CD14-positive monocyte (primary cell): ENCODE data around the gene DOK5. TPM values are rescaled to one million over a fixed set of nuclear protein-coding genes. Genes with fewer than 3 reads are reported as not detected.
A peak's percentile ranks its signal among the peaks of the same experiment; 100 is the strongest.

Experiments used
- DNase-seq, 3 donors: peaks; one replicate each; pipeline ENCODE4 v3.0.0-alpha.2; 2011 to 2022
- H2AFZ ChIP-seq: 2 replicates; pipeline ENCODE4 v1.6.0; 2012; ENCODE audit warnings: mild to moderate bottlenecking, low read depth, low read length, inconsistent platforms; ENCODE audit not compliant: insufficient read depth, poor library complexity, severe bottlenecking
- H3K27ac ChIP-seq, 2 donors: 1 replicate in 1 of 2; 2 replicates in 1 of 2; pipeline ENCODE4 v1.5.1; 2012 to 2013; ENCODE audit warnings: low read length in 2 of 2, control low read depth in 1 of 2, inconsistent platforms in 1 of 2, low read depth in 1 of 2, mild to moderate bottlenecking in 1 of 2
- H3K27me3 ChIP-seq, 2 donors: one replicate each; pipeline versions ENCODE4 v1.6.0 to v1.6.1; 2011 to 2013; ENCODE audit warnings: low read length in 2 of 2; ENCODE audit not compliant: control insufficient read depth in 2 of 2, insufficient read depth in 2 of 2
- H3K36me3 ChIP-seq, 2 donors: replicated peaks in 1 of 2; 1 replicate in 1 of 2; 2 replicates in 1 of 2; pipeline versions ENCODE4 v1.5.1 to v1.6.1; 2012 to 2013; ENCODE audit warnings: low read length in 2 of 2, control low read depth in 1 of 2, inconsistent platforms in 1 of 2, mild to moderate bottlenecking in 1 of 2; ENCODE audit not compliant: insufficient read depth in 2 of 2, control insufficient read depth in 1 of 2
- H3K4me1 ChIP-seq, 2 donors: 1 replicate in 1 of 2; 2 replicates in 1 of 2; pipeline versions ENCODE4 v1.5.1 to v1.6.1; 2012 to 2013; ENCODE audit warnings: low read length in 2 of 2, control low read depth in 1 of 2, inconsistent platforms in 1 of 2, mild to moderate bottlenecking in 1 of 2, moderate library complexity in 1 of 2; ENCODE audit not compliant: insufficient read depth in 2 of 2, control insufficient read depth in 1 of 2
- H3K4me2 ChIP-seq: replicated peaks from 2 replicates; pipeline ENCODE3; 2012; ENCODE audit warnings: low read length, moderate library complexity, mild to moderate bottlenecking; ENCODE audit not compliant: poor library complexity, severe bottlenecking; ENCODE audit errors: extremely low read depth
- H3K4me3 ChIP-seq, 3 experiments: fragments of 200-600 bp in 1 of 3; sonication (generic) in 1 of 3; replicated peaks in 1 of 3; 1 replicate in 2 of 3; 2 replicates in 1 of 3; pipeline ENCODE4 v1.5.1; 2011 to 2013; ENCODE audit warnings: low read length in 3 of 3, mild to moderate bottlenecking in 3 of 3, control low read depth in 2 of 3, low read depth in 2 of 3, inconsistent platforms in 1 of 3, moderate library complexity in 1 of 3
- H3K79me2 ChIP-seq: 2 replicates; pipeline ENCODE4 v1.6.0; 2012; ENCODE audit warnings: mild to moderate bottlenecking, control low read depth, inconsistent platforms, low read length, moderate library complexity; ENCODE audit not compliant: insufficient read depth
- H3K9ac ChIP-seq: 2 replicates; pipeline ENCODE4 v1.6.0; 2017; ENCODE audit warnings: low read length, mild to moderate bottlenecking; ENCODE audit not compliant: insufficient read depth, poor library complexity, severe bottlenecking
- H3K9me3 ChIP-seq, 2 donors: replicated peaks in 1 of 2; 1 replicate in 1 of 2; 2 replicates in 1 of 2; pipeline versions ENCODE4 v1.5.1 to v1.6.1; 2012 to 2013; ENCODE audit warnings: low read length in 2 of 2, control low read depth in 1 of 2; ENCODE audit not compliant: control insufficient read depth in 1 of 2, insufficient read depth in 1 of 2
- H4K20me1 ChIP-seq: 2 replicates; pipeline ENCODE4 v1.6.0; 2012; ENCODE audit warnings: mild to moderate bottlenecking, low read length, control low read depth, moderate library complexity; ENCODE audit not compliant: insufficient read depth
- H3K27ac Mint-ChIP-seq, 7 donors: one replicate each; pipeline ENCODE4 v1.8.0; 2020; ENCODE audit warnings: mild to moderate bottlenecking in 7 of 7, mixed read lengths in 7 of 7, moderate library complexity in 6 of 7, inconsistent platforms in 2 of 7
- H3K27me3 Mint-ChIP-seq, 3 donors: one replicate each; pipeline ENCODE4 v1.8.0; 2021 to 2022; ENCODE audit warnings: low read depth in 3 of 3, mild to moderate bottlenecking in 3 of 3, mixed read lengths in 3 of 3, moderate library complexity in 3 of 3, inconsistent platforms in 1 of 3
- H3K36me3 Mint-ChIP-seq, 2 donors: one replicate each; pipeline ENCODE4 v1.8.0; 2020; ENCODE audit warnings: mixed read lengths in 2 of 2, inconsistent platforms in 1 of 2, mild to moderate bottlenecking in 1 of 2
- H3K4me1 Mint-ChIP-seq: one replicate; pipeline ENCODE4 v1.8.0; 2020; ENCODE audit warnings: mild to moderate bottlenecking, mixed read lengths
- H3K4me3 Mint-ChIP-seq, 2 donors: one replicate each; pipeline ENCODE4 v1.8.0; 2020; ENCODE audit warnings: mild to moderate bottlenecking in 2 of 2, mixed read lengths in 2 of 2, moderate library complexity in 1 of 2
- H3K9me3 Mint-ChIP-seq, 7 donors: one replicate each; pipeline ENCODE4 v1.8.0; 2020 to 2022; ENCODE audit warnings: mixed read lengths in 7 of 7, mild to moderate bottlenecking in 6 of 7, moderate library complexity in 6 of 7, inconsistent platforms in 2 of 7
- WGBS: methylation state at CpG from one replicate; pipeline ENCODE4 v1.1.5; 2013; ENCODE audit warnings: missing lambda C conversion rate; ENCODE audit not compliant: insufficient coverage; 5-methylcytosine and 5-hydroxymethylcytosine counted together
- intact Hi-C, 2 donors: fragments of 100-400 bp; cut with micrococcal nuclease; formaldehyde crosslinking; loops; one replicate each; pipeline versions ENCODE4 v1.15.0 to v1.15.1; 2023
- polyA plus RNA-seq, 3 donors: library from polyadenylated mRNA; depleted of rRNA in 1 of 3; unstranded in 2 of 3; stranded (reverse) in 1 of 3; fragments of 300-500 nt in 2 of 3; fragments of >200 nt in 1 of 3; fragmentation: Illumina TruSeq in 2 of 3; gene quantifications; 1 replicate in 2 of 3; 2 replicates in 1 of 3; pipeline ENCODE4 v1.2.3, GENCODE V29; 2012 to 2021
- TF ChIP-seq, protein P1 (sequence below): fragments of 200-600 bp; IDR thresholded peaks from one replicate; pipeline ENCODE4 v1.8.0; 2022; ENCODE audit warnings: antibody characterized with exemption, mild to moderate bottlenecking

DOK5 gene
- polyA plus RNA-seq, 3 donors = not detected

DNA sequence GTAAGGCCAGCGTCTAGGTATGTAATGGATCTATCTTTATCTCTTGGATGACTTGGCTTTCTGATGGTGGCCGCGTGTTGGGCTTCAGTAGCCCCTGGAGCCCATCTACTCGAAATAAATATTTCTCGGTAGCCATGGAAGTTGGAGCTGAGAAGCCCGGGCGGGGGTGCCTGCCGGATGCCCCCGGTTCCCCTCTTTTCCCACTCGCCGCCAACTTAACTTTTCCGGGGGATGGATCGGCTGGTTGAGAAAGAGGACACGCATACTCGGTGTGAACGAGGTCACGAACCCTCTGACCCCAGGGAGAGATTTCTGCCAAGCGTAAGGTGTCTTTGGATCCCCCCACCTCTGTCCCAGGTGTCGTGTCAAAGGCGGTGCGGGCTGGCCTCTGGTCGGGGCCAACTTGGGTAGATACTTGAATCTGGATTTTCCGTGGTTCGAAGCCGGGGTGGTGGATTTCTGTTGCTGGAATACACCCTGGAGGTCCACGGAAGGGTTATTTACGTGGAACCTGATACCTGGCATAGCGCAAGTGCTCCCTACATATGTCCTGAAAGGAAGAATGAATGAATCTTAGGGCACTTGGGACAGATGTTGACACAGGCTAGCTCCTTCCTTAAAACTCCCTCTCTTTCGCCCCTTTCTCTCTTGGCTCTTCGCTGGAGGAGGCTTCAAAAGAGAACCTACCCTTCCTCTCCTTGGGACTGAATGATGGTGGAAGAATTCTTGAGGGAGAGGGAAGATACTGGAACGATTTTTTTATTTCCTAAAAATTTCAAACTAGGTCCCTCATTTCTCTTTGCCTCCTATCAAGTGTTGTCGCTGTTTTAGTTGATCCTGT lies 996 bp downstream of the DOK5 start:
- Histone ChIP-seq H3K27me3 (peaks cover 33 to 56% of the 10 kb centered on the region in 2 donors), H3K27ac (no peak overlapping the region), H3K9me3 (peaks cover 0 to 10% of the 10 kb centered on the region in 2 donors), H2AFZ (no peak overlapping the region), H3K4me1 (no peaks in the 10 kb centered on the region), H3K36me3 (no peaks in the 10 kb centered on the region), H3K4me2 (no peak overlapping the region), H4K20me1 (no peaks in the 10 kb centered on the region), H3K79me2 (no peaks in the 10 kb centered on the region), H3K9ac (no peak overlapping the region), H3K4me3 (no peak overlapping the region)
- 3% methylated on average over 19 of the region's 32 CpGs for WGBS
- H3K4me3 Mint-ChIP-seq = peak overlapping the region in 1 of 2 donors; percentile 80
- DNase-seq = no peak
- H3K27me3 Mint-ChIP-seq = peaks cover 39 to 64% (median 55%) of the 10 kb centered on the region in 3 donors
- no peak overlapping the region for H3K27ac Mint-ChIP-seq
- H3K36me3 Mint-ChIP-seq = no peaks in the 10 kb centered on the region
- TF ChIP-seq, protein P1, sequence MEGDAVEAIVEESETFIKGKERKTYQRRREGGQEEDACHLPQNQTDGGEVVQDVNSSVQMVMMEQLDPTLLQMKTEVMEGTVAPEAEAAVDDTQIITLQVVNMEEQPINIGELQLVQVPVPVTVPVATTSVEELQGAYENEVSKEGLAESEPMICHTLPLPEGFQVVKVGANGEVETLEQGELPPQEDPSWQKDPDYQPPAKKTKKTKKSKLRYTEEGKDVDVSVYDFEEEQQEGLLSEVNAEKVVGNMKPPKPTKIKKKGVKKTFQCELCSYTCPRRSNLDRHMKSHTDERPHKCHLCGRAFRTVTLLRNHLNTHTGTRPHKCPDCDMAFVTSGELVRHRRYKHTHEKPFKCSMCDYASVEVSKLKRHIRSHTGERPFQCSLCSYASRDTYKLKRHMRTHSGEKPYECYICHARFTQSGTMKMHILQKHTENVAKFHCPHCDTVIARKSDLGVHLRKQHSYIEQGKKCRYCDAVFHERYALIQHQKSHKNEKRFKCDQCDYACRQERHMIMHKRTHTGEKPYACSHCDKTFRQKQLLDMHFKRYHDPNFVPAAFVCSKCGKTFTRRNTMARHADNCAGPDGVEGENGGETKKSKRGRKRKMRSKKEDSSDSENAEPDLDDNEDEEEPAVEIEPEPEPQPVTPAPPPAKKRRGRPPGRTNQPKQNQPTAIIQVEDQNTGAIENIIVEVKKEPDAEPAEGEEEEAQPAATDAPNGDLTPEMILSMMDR = no peak
- peaks cover 0 to 11% (median 9%) of the 10 kb centered on the region in 7 donors for H3K9me3 Mint-ChIP-seq
- intact Hi-C loops = no loop called here
- peaks cover 6% of the 10 kb centered on the region for H3K4me1 Mint-ChIP-seq

DNA sequence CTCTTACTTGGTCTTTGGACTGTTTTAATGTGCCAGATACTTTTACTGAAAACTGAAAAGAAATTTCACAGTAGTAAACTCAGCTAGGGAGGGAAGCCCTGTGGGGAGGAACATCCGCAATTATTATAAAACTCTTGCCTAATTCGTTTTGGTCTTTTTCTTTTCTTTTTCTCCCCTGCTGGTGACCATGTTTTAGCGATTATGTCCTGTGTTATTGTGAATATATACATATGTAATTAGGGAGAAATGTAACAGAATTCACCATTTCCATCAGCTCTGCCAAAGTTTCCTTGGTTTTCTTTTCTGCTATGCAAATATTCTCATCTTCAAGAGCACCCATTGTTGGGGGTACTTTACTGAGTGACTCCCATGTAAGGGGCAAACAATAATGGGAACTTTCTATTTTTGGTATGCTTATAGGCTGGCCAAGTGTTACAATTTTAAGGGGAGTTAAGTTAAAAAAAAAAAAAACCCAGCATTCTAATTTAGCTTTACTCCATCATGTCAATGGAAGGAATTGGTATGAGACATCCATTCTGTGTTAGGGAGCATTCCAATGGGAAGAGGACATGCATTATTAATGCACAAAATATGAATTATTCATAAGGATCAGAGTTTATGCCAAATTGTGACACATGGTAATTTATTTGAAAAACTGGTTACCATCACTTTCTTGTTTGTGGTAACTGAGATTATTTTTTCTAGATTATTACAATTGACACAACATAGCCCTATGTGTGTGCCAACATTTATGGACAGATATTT lies 2.0 kb downstream of the DOK5 start:
- H3K79me2 ChIP-seq = no peaks in the 10 kb centered on the region
- DNase-seq = no peak
- H3K4me2 ChIP-seq = no peak overlapping the region
- TF ChIP-seq, protein P1 = no peak
- WGBS = no CpG with 5 or more reads among the region's 3 CpGs
- H3K4me3 Mint-ChIP-seq = peak overlapping the region in 1 of 2 donors; percentile 80
- H3K27ac Mint-ChIP-seq = no peak overlapping the region
- peaks cover 0 to 11% (median 9%) of the 10 kb centered on the region in 7 donors for H3K9me3 Mint-ChIP-seq
- H3K27me3 ChIP-seq = peaks cover 33 to 56% of the 10 kb centered on the region in 2 donors
- peaks cover 40 to 66% (median 57%) of the 10 kb centered on the region in 3 donors for H3K27me3 Mint-ChIP-seq
- H3K27ac ChIP-seq = no peak overlapping the region
- H3K9ac ChIP-seq = no peak overlapping the region
- no peaks in the 10 kb centered on the region for H3K36me3 Mint-ChIP-seq
- H3K4me1 Mint-ChIP-seq = peaks cover 6% of the 10 kb centered on the region
- no peaks in the 10 kb centered on the region for H4K20me1 ChIP-seq
- H3K36me3 ChIP-seq = no peaks in the 10 kb centered on the region
- H3K9me3 ChIP-seq = peaks cover 0 to 10% of the 10 kb centered on the region in 2 donors
- H3K4me1 ChIP-seq = no peaks in the 10 kb centered on the region
- intact Hi-C loops = no loop called here
- no peak overlapping the region for H2AFZ ChIP-seq
- H3K4me3 ChIP-seq = no peak overlapping the region
